GM18505 (cell line): ENCODE data around the gene PCDH1.

Source experiments
- ATAC-seq: cut with Tn5 transposase; IDR thresholded peaks from one replicate; pipeline ENCODE4 v1.9.1; 2021; ENCODE audit not compliant: unreplicated experiment
- POLR2A ChIP-seq: IDR thresholded peaks from 4 replicates; pipeline ENCODE4 v1.6.1; 2011; ENCODE audit warnings: borderline replicate concordance; ENCODE audit not compliant: insufficient read depth, insufficient read length; ENCODE audit errors: extremely low read depth

The PCDH1 gene

GRCh38 chr5:141873933-141874261, 4.3 kb downstream of the PCDH1 start:
- no peak for TF ChIP-seq POLR2A
- no peak for ATAC-seq

DNA sequence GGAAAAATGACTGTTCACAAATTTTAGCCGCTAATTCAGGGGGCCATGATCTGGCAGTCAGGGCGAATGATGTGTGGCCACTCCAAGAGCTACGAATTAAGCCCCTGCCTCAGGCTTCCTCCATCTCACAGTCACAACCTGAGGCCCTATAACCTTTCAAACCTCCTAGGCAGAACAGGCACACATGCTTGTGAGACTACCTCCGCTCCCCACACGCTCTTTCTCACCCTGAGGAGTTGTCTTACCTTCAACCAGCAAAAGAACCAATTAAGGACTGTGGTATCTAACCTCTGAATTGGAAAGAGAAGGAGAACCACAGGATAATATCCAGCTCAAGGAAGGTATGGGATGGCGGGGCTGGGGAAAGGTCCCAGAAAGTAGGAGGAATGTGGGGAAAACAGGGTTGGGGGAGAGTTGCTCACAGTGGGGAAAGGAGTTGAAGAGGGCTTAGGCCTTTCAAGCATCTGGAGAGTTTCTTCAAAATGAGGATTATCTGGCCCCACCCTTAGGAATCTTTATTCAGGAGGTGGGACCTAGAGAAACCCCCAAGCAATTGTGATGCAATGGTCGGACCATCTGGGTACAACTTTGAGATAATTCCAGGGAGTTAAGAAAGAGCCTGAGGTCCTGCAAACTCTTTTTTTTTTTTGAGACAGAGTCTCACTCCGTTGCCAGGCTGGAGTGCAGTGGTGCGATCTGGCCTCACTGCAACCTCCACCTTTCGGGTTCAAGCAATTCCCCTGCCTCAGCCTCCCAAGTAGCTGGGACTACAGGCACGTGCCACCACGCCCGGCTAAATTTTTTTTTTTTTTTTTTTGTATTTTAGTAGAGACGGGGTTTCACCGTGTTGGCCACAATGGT, 5.5 kb downstream of the PCDH1 start:
- TF ChIP-seq POLR2A = no peak
- ATAC-seq = no peak

DNA sequence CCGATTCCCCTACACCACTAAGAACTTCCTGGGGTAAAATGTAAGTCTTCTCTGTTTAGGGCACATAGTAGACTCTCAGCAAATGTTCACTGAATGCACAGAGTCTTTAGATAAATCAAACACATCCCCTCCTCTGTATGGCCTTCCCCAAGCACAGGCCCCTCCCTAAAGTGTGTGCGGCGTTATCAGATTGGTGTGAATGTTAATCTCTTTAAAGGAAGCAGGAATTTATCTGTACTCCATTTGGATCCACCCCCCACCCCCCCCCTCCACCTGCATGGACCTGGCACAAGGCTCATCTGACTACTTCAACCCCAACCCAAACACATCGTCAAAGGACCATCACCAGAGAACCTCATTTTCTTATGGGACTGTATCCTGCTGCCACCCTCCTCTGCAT, 6.3 kb downstream of the PCDH1 start:
- no peak for ATAC-seq
- no peak for TF ChIP-seq POLR2A

GRCh38 chr5:141870871-141871270, 7.3 kb downstream of the PCDH1 start:
- no peak for TF ChIP-seq POLR2A
- no peak for ATAC-seq

GRCh38 chr5:141870228-141870627, 8.0 kb downstream of the PCDH1 start:
- no peak for ATAC-seq
- TF ChIP-seq POLR2A = no peak

DNA sequence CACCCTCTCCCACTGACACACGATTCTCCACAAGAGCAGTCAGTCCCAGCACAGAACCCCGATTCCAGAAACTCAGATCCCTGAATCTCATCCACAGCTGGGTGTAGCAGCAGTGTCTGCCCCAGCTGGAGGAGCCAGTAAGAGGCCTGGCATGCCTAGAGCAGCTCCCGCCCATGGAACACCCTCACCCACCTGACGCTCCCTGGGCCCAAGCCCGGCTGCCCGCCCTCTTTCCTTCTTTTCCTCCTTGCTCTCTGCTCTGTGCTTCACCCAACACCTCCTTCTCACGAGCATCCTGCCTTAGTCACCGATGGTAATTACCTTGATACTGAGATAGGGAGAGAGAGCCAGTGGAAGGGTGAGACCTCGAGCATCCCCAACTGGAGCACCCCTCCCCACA, 8.7 kb downstream of the PCDH1 start:
- ATAC-seq = no peak
- TF ChIP-seq POLR2A = no peak

DNA sequence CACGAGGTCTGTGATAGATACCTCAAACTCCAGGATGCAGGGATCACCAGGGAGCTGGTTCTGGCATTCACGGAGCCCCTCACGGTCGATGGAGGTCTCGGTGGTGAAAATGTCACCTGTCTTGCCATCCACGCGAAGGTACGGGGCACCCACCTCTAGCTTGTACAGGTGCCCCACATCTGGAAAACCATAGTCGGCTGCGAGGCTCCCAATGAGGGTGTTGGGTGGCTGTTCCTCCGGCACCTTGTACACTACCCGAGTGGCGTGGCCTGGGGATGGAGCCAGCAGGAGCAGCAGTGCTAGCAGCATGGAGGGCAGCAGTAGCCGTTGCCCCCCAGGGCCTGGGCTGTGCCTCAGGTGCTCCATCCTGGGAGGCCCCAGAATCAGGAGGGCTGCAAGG, 9.2 kb downstream of the PCDH1 start:
- TF ChIP-seq POLR2A = no peak
- ATAC-seq = no peak

- TF ChIP-seq POLR2A = no peak
- no peak for ATAC-seq
Measured at GRCh38 chr5:141868541-141868940, 9.7 kb downstream of the PCDH1 start.

DNA sequence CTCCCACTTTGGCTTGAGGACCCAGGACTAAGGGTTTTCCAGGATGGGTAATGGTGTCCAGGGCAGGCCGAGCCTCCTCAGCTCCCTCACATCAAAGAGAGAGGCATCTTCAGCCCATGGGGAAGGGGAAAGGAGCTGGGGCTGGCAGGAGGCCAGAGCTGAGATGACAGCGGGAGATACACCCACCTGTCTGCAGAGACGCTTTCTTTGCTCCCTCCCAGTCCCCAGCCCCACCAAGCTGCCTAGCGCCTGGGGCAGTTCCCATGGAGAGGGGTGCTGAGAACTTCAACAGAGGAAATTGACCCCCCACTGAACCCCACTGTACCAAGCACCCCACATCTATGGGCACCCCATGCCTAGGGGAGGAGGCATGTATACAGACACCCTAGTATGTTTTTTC, 10.6 kb downstream of the PCDH1 start:
- TF ChIP-seq POLR2A = no peak
- no peak for ATAC-seq

- no peak for ATAC-seq
- TF ChIP-seq POLR2A = no peak
Measured at GRCh38 chr5:141867139-141867538, 11.1 kb downstream of the PCDH1 start.

GRCh38 chr5:141866096-141866495, 12.1 kb downstream of the PCDH1 start:
- no peak for TF ChIP-seq POLR2A
- ATAC-seq = no peak

- no peak for TF ChIP-seq POLR2A
- ATAC-seq = no peak
Measured at GRCh38 chr5:141865406-141865805, 12.8 kb downstream of the PCDH1 start.

GRCh38 chr5:141864371-141865370, 13.5 kb downstream of the PCDH1 start:
- no peak for ATAC-seq
- TF ChIP-seq POLR2A = no peak

DNA sequence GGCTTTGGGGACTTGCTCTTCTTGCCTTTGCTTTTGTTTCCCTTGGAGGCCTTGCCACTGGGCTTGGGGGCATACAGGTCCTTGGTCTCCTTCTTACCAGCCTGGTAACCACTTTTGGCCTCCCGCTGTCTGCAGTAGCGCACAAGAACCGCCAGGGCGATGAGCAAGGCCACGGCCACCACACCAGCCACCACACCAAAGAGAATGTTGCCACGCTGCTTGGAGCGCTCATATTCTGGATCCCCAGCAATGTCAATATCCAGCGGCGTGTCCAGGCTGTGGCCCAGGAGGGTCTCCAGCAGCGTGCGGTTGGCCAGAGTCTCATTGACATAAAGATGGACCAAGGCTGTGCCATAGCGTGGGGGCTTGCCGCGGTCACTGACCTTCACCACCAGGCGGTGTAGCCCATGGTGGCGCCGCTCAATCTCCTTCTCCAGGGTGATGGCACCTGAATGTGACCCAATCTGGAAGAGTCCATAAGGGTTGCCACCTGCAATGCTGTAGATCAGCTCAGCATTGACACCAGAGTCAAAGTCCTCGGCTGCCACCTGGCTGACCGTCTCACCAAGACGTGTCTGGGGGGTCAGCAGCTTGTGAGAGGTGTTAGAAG, 14.5 kb downstream of the PCDH1 start:
- ATAC-seq = no peak
- no peak for TF ChIP-seq POLR2A

DNA sequence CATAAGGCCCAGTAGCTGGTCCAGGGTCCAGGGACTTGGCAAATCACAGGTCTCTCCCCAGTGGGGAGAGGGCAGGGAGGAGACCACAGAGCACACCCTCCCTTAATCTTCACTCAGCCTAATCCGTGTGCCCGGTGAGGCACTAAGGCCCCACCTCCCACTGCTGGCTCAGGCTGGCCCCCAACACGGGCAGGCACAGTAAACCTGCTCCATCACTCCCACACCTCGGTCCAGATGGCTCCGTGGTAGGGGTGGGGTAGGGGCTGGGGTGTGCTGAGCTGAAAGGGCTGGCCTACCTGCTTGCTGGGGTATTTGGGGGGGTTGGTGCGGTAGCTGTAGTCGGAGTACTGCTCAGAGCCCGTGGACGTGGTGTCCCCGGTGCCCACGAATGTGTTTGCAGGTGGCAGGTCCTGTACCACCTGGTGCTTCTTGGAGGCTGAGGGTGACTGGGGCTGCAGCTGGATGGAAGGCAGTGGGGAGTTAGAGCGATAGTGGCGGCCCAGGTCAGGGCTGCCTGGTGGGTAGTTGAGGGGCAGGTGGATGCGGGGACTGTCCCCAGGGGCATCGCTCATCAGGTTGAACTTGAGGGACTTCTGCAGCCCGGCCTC, 15.2 kb downstream of the PCDH1 start:
- no peak for TF ChIP-seq POLR2A
- no peak for ATAC-seq
